ENCODE data around the gene KCNT2. TPM values are rescaled to one million over a fixed set of nuclear protein-coding genes. Genes with fewer than 3 reads are reported as not detected.

KCNT2 gene
- total and polyA plus RNA-seq, 2 donors (not counting 3 experiments of a cell fraction or from before 2014, with no cell fraction given), result 0.46 to 1.6 TPM

- no TSS peak for BruUV-seq (replicated peaks)
- H3K79me2 ChIP-seq (ENCODE audit: control insufficient read depth, insufficient read depth, low read length), result no peaks in the 10 kb centered on the region
- no peak overlapping the region for H3K9ac ChIP-seq (replicated peaks; ENCODE audit: extremely low read depth, insufficient read depth, low read length)
- H3K4me1 ChIP-seq (ENCODE audit: control insufficient read depth, extremely low read depth, insufficient read depth, low read length), result peaks cover 7% of the 10 kb centered on the region
- no peak for FAIRE-seq
- H3K4me3 ChIP-seq (replicated peaks in 1 of 3; ENCODE audit: insufficient read depth in 1 of 3, low read depth in 1 of 3, low read length in 3 of 3), result no peak overlapping the region
- TF ChIP-seq GATA2 (IDR thresholded peaks at IDR 0.05; ENCODE audit: insufficient read depth, insufficient read length, low read depth, low read length), result no peak
- no peak for TF ChIP-seq FOS (IDR thresholded peaks at IDR 0.05; ENCODE audit: borderline replicate concordance, insufficient read depth, low read length)
- no peak for TF ChIP-seq POLR2AphosphoS5 (IDR thresholded peaks at IDR 0.05; ENCODE audit: insufficient read depth, low read depth, low read length)
- TF ChIP-seq EZH2 (IDR thresholded peaks at IDR 0.05; ENCODE audit: borderline replicate concordance, low read depth, low read length, severe bottlenecking), result no peak
- no peak for TF ChIP-seq MAX (IDR thresholded peaks at IDR 0.05; ENCODE audit: insufficient read depth, insufficient read length)
- TF ChIP-seq CTCF (IDR thresholded peaks at IDR 0.05; ENCODE audit: extremely low read depth in 1 of 2, insufficient read depth in 1 of 2, low read depth in 1 of 2, low read length in 2 of 2), result no peak
- TF ChIP-seq POLR2A (IDR thresholded peaks at IDR 0.05; ENCODE audit: low read depth, low read length), result no peak
- TF ChIP-seq MYC (IDR thresholded peaks at IDR 0.05; ENCODE audit: low read depth, low read length), result no peak
- no peak for TF ChIP-seq JUN (IDR thresholded peaks at IDR 0.05; ENCODE audit: borderline replicate concordance, insufficient read depth, insufficient read length, low read depth)
- intact Hi-C loops (cut with micrococcal nuclease), result no loop called here
- CTCF ChIA-PET, result interaction anchor here (0.9 to 2.4 kb wide), 3 partner anchors 10 to 502 kb away, joined by 3 to 7 read pairs (median 4); no protein-coding TSS in a partner anchor
- no peak overlapping the region for H2AFZ ChIP-seq (ENCODE audit: low read depth, low read length)
- no peak overlapping the region for H3K27ac ChIP-seq (ENCODE audit: insufficient read depth, low read depth, low read length)
- dilution Hi-C loops (cut with MboI; ENCODE audit: extremely low pct_ligation_motif_present, low sequenced_read_pairs), result no loop called here
- H3K9me3 ChIP-seq (replicated peaks; ENCODE audit: control insufficient read depth, insufficient read depth, low read length), result no peaks in the 10 kb centered on the region
- H4K20me1 ChIP-seq (replicated peaks; ENCODE audit: control insufficient read depth, extremely low read depth, insufficient read depth, low read length), result no peaks in the 10 kb centered on the region
- POLR2A ChIA-PET, result no interaction called here
- H3K9me1 ChIP-seq (replicated peaks; ENCODE audit: control insufficient read depth, extremely low read depth, insufficient read depth, low read length), result no peaks in the 10 kb centered on the region
- no peaks in the 10 kb centered on the region for H3K36me3 ChIP-seq (ENCODE audit: control insufficient read depth in 2 of 2, extremely low read depth in 1 of 2, insufficient read depth in 2 of 2, low read length in 2 of 2)
- DNase-seq (ENCODE audit: low read depth, low spot score), result no peak
- H3K27me3 ChIP-seq (ENCODE audit: control insufficient read depth in 2 of 2, insufficient read depth in 2 of 2, low read length in 2 of 2), result no peaks in the 10 kb centered on the region
- H3K4me2 ChIP-seq (ENCODE audit: insufficient read depth, low read length), result no peak overlapping the region
Observed at GRCh38 chr1:196650403-196650802, 42.2 kb upstream of the KCNT2 start.
